Endothelial cell of umbilical vein (primary cell): ENCODE results near the gene ETF1. TPM values are rescaled to one million over a fixed set of nuclear protein-coding genes. Genes with fewer than 3 reads are reported as not detected.
A peak's percentile ranks its signal among the peaks of the same experiment; 100 is the strongest.

Source experiments
- BruUV-seq: library from RNA; stranded (reverse); fragments of 400-500 nt; replicated peaks from 2 replicates; lab custom pipeline; 2021; lab: Mats Ljungman, UMichigan
- CTCF ChIA-PET: fragments of 300-600, 350-600 bp; sonication (Branson Sonifier 250); formaldehyde crosslinking; loops from one replicate; lab custom pipeline; 2021; ENCODE audit warnings: antibody characterized with exemption, inconsistent platforms; lab: Charles Lee
- POLR2A ChIA-PET: fragments of 300-600, 350-600 bp; sonication (Branson Sonifier 250); formaldehyde crosslinking; loops from one replicate; lab custom pipeline; 2021; ENCODE audit warnings: antibody characterized with exemption, inconsistent platforms; lab: Charles Lee
- DNase-seq: peaks from one replicate; pipeline ENCODE4 v3.0.0-alpha.2; 2011; ENCODE audit warnings: low read depth, low spot score
- FAIRE-seq: peaks from 2 replicates; lab custom pipeline; 2011; peaks lifted over from hg19 to GRCh38; lab: Jason Lieb, UNC
- H2AFZ ChIP-seq: 2 replicates; pipeline ENCODE4 v1.6.0; 2012; ENCODE audit warnings: low read depth, low read length, control low read depth, inconsistent platforms
- H3K27ac ChIP-seq: 2 replicates; pipeline ENCODE4 v1.5.1; 2011; ENCODE audit warnings: low read depth, mild to moderate bottlenecking, control low read depth, low read length, moderate library complexity; ENCODE audit not compliant: insufficient read depth
- H3K27me3 ChIP-seq, 2 experiments: 2 replicates each; pipeline versions ENCODE4 v1.6.0 to v1.6.1; 2011; ENCODE audit warnings: low read length in 2 of 2, mixed read lengths in 1 of 2; ENCODE audit not compliant: control insufficient read depth in 2 of 2, insufficient read depth in 2 of 2
- H3K36me3 ChIP-seq, 2 experiments: 2 replicates in 1 of 2; 3 replicates in 1 of 2; pipeline ENCODE4 v1.5.1; 2011; ENCODE audit warnings: low read length in 2 of 2, mild to moderate bottlenecking in 1 of 2, moderate library complexity in 1 of 2; ENCODE audit not compliant: control insufficient read depth in 2 of 2, insufficient read depth in 2 of 2; ENCODE audit errors: extremely low read depth in 1 of 2
- H3K4me1 ChIP-seq: 3 replicates; pipeline ENCODE4 v1.5.1; 2011; ENCODE audit warnings: mild to moderate bottlenecking, low read length; ENCODE audit not compliant: control insufficient read depth, insufficient read depth; ENCODE audit errors: extremely low read depth
- H3K4me2 ChIP-seq: 2 replicates; pipeline ENCODE4 v1.6.1; 2011; ENCODE audit warnings: low read length, control low read depth, mixed read lengths; ENCODE audit not compliant: insufficient read depth
- H3K4me3 ChIP-seq, 3 experiments: fragments of 200-600 bp in 1 of 3; sonication (generic), shearing (Covaris generic) in 1 of 3; replicated peaks in 1 of 3; 2 replicates each; pipeline ENCODE4 v1.5.1; 2011 to 2016; ENCODE audit warnings: control low read depth in 3 of 3, low read length in 3 of 3, mild to moderate bottlenecking in 2 of 3, inconsistent platforms in 1 of 3, low read depth in 1 of 3, moderate library complexity in 1 of 3; ENCODE audit not compliant: insufficient read depth in 1 of 3
- H3K79me2 ChIP-seq: 2 replicates; pipeline ENCODE4 v1.6.0; 2012; ENCODE audit warnings: low read length, inconsistent platforms; ENCODE audit not compliant: control insufficient read depth, insufficient read depth
- H3K9ac ChIP-seq: replicated peaks from 2 replicates; pipeline ENCODE3; 2011; ENCODE audit warnings: low read length, control low read depth; ENCODE audit not compliant: insufficient read depth; ENCODE audit errors: extremely low read depth
- H3K9me1 ChIP-seq: replicated peaks from 3 replicates; pipeline ENCODE4 v1.6.0; 2011; ENCODE audit warnings: mild to moderate bottlenecking, low read length; ENCODE audit not compliant: control insufficient read depth, insufficient read depth; ENCODE audit errors: extremely low read depth
- H3K9me3 ChIP-seq: replicated peaks from 2 replicates; pipeline ENCODE4 v1.5.1; 2012; ENCODE audit warnings: low read length, inconsistent platforms; ENCODE audit not compliant: control insufficient read depth, insufficient read depth
- H4K20me1 ChIP-seq: replicated peaks from 2 replicates; pipeline ENCODE3; 2011; ENCODE audit warnings: mild to moderate bottlenecking, low read length; ENCODE audit not compliant: control insufficient read depth, insufficient read depth; ENCODE audit errors: extremely low read depth
- CTCF ChIP-seq, 2 donors: IDR thresholded peaks; 1 replicate in 1 of 2; 2 replicates in 1 of 2; pipeline ENCODE4 v1.5.1; 2011; ENCODE audit warnings: low read length in 2 of 2, mild to moderate bottlenecking in 2 of 2, moderate library complexity in 2 of 2, control low read depth in 1 of 2, inconsistent platforms in 1 of 2, low read depth in 1 of 2; ENCODE audit not compliant: insufficient read depth in 1 of 2; ENCODE audit errors: extremely low read depth in 1 of 2
- EZH2 ChIP-seq: IDR thresholded peaks from 2 replicates; pipeline ENCODE4 v1.6.1; 2012; ENCODE audit warnings: borderline replicate concordance, low read depth, mild to moderate bottlenecking, moderate library complexity, low read length, inconsistent platforms; ENCODE audit not compliant: severe bottlenecking
- FOS ChIP-seq: IDR thresholded peaks from 2 replicates; pipeline ENCODE4 v1.6.1; 2011; ENCODE audit warnings: mild to moderate bottlenecking, low read length, moderate library complexity, borderline replicate concordance; ENCODE audit not compliant: insufficient read depth
- GATA2 ChIP-seq: IDR thresholded peaks from 2 replicates; pipeline ENCODE4 v1.7.0; 2011; ENCODE audit warnings: low read depth, mild to moderate bottlenecking, moderate library complexity, mixed read lengths, low read length; ENCODE audit not compliant: insufficient read length, insufficient read depth
- JUN ChIP-seq: IDR thresholded peaks from 2 replicates; pipeline ENCODE4 v1.6.1; 2011; ENCODE audit warnings: borderline replicate concordance, low read depth; ENCODE audit not compliant: insufficient read length, insufficient read depth
- MYC ChIP-seq: IDR thresholded peaks from one replicate; pipeline ENCODE4 v1.6.1; 2011; ENCODE audit warnings: mild to moderate bottlenecking, low read depth, low read length
- POLR2A ChIP-seq: IDR thresholded peaks from 2 replicates; pipeline ENCODE4 v1.6.1; 2012; ENCODE audit warnings: low read depth, mild to moderate bottlenecking, control low read depth, low read length
- POLR2AphosphoS5 ChIP-seq: IDR thresholded peaks from 2 replicates; pipeline ENCODE4 v1.6.1; 2012; ENCODE audit warnings: low read depth, mild to moderate bottlenecking, control low read depth, low read length, moderate library complexity; ENCODE audit not compliant: insufficient read depth
- dilution Hi-C: fragments of 300-500 bp; cut with MboI; formaldehyde crosslinking; loops from one replicate; pipeline ENCODE4 v1.15.0; 2019; ENCODE audit warnings: low sequenced_read_pairs; ENCODE audit not compliant: extremely low pct_ligation_motif_present
- intact Hi-C: fragments of 100-400 bp; cut with micrococcal nuclease; formaldehyde crosslinking; loops from one replicate; pipeline ENCODE4 v1.10.0; 2022
- polyA plus RNA-seq, 4 experiments: library from polyadenylated mRNA; depleted of rRNA in 3 of 4; stranded (reverse) in 3 of 4; unstranded in 1 of 4; fragments of >200 nt; gene quantifications; 2 replicates each; pipeline versions ENCODE4 v1.2.1 to v1.2.3, GENCODE V29; 2011 to 2012; ENCODE audit warnings: missing spikeins in 1 of 4
- total RNA-seq: library from RNA; stranded (reverse); gene quantifications from 2 replicates; pipeline ENCODE4 v1.2.3, GENCODE V29; 2021
- TF ChIP-seq, protein P1 (sequence below): IDR thresholded peaks from 2 replicates; pipeline ENCODE4 v1.6.1; 2011; ENCODE audit not compliant: insufficient read depth, insufficient read length

Gene ETF1
- total and polyA plus RNA-seq, 2 donors (not counting 3 experiments of a cell fraction or from before 2014, with no cell fraction given): 32.9 to 114 TPM

DNA sequence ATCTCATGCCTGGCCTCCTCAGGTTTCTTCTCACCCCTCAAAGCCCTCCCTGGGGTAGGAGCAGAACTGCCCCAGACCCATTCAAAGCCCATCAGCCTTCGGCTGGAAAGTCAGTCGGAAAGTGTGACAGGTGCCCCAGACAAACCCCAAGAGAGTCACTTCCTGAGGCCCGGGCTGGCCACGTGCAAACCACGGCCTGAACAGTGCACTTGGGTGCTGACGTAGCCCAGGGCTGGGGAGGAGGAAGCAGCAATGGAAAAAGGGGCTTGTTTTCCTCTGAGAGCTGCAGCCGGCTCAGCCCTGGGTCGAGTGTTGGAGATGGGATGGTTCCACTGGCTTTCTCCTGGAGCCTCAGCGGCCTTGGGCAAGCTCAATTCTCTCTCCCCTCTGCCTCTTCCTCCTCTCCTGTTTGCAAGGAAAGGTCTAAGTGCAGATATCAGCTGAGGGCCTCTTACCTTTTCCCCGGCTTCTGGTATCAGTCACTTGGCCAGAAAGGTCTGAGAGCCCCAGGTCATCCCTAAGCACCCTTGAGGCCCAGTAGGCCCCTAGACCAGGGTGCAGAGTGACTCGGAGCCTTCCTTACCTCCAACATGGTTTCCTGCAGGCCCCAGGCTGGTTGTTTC, 83.6 kb downstream of the ETF1 start:
- DNase-seq (peak; percentile 34), FAIRE-seq (no peak)
- H3K27ac ChIP-seq: no peak overlapping the region
- H4K20me1 ChIP-seq: no peaks in the 10 kb centered on the region
- H3K36me3 ChIP-seq: no peaks in the 10 kb centered on the region
- ChIA-PET POLR2A (no interaction called here), CTCF (interaction anchor here (1.9 to 6.1 kb wide), 2 partner anchors 41 to 44 kb away, joined by 4 to 59 read pairs; no protein-coding TSS in a partner anchor)
- no peaks in the 10 kb centered on the region for H3K9me3 ChIP-seq
- H3K4me2 ChIP-seq: no peak overlapping the region
- H2AFZ ChIP-seq: peak overlapping the region; percentile 11
- H3K4me1 ChIP-seq: peaks cover 15% of the 10 kb centered on the region
- intact Hi-C loops: no loop called here
- H3K9me1 ChIP-seq: no peaks in the 10 kb centered on the region
- H3K4me3 ChIP-seq: no peak overlapping the region
- dilution Hi-C loops: no loop called here
- H3K27me3 ChIP-seq: no peaks in the 10 kb centered on the region
- no TSS peak for BruUV-seq
- TF ChIP-seq, protein P1, sequence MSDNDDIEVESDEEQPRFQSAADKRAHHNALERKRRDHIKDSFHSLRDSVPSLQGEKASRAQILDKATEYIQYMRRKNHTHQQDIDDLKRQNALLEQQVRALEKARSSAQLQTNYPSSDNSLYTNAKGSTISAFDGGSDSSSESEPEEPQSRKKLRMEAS: peak; percentile 29
- TF ChIP-seq FOS: no peak
- no peak overlapping the region for H3K9ac ChIP-seq
- H3K79me2 ChIP-seq: no peaks in the 10 kb centered on the region

DNA sequence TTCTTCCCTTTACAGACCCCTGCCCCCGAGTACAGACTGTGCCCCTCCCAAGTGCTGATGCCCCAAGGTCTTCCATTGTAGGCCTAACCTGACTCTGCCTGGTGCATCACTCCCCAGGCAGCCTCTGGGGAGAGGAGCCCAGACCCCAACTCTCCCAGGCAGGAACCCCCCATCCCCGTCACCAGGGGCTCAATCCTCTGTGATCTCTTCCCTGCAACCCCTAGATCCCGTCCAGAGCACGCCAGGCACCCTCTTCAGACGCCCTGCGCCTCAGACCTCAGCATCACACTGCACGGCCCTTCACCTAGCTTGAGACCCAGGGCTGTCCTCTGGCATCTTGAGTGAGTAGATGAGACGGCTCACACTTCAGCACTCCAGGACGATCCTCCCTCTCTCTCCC, 84.2 kb downstream of the ETF1 start:
- no TSS peak for BruUV-seq

More for the DNA sequence above, 84.2 kb downstream of the ETF1 start:
- ChIA-PET CTCF (interaction anchor here (1.0 to 6.1 kb wide), 3 partner anchors 9 to 44 kb away, joined by 3 to 59 read pairs (median 4); no protein-coding TSS in a partner anchor), POLR2A (interaction anchor here (0.7 kb wide), 1 partner anchor 532 kb away, joined by 4 read pairs; no protein-coding TSS in a partner anchor)
- Histone ChIP-seq H3K27me3 (no peaks in the 10 kb centered on the region), H3K9me3 (no peaks in the 10 kb centered on the region), H3K9me1 (no peaks in the 10 kb centered on the region), H3K4me3 (no peak overlapping the region), H3K4me1 (peaks cover 12% of the 10 kb centered on the region), H3K27ac (no peak overlapping the region), H3K79me2 (no peaks in the 10 kb centered on the region), H4K20me1 (no peaks in the 10 kb centered on the region), H3K9ac (no peak overlapping the region), H3K4me2 (no peak overlapping the region), H2AFZ (no peak overlapping the region), H3K36me3 (no peaks in the 10 kb centered on the region)
- intact Hi-C loops: no loop called here
- TF ChIP-seq MYC (no peak), JUN (no peak), POLR2A (no peak), EZH2 (no peak), POLR2AphosphoS5 (no peak), GATA2 (no peak), FOS (no peak), CTCF (IDR thresholded peaks at IDR 0.05; ENCODE audit: extremely low read depth in 1 of 2, insufficient read depth in 1 of 2, low read depth in 1 of 2, low read length in 2 of 2) (no peak)
- TF ChIP-seq, protein P1: no peak
- no peak for FAIRE-seq
- dilution Hi-C loops: no loop called here
- no peak for DNase-seq
